ENCODE measurements around the gene ADARB2.
"Not testable (repeated sequence)": the region's sequence is repeated elsewhere in the genome, so short reads cannot be mapped to it uniquely, and the experiment has no call there.

ADARB2 gene

DNA sequence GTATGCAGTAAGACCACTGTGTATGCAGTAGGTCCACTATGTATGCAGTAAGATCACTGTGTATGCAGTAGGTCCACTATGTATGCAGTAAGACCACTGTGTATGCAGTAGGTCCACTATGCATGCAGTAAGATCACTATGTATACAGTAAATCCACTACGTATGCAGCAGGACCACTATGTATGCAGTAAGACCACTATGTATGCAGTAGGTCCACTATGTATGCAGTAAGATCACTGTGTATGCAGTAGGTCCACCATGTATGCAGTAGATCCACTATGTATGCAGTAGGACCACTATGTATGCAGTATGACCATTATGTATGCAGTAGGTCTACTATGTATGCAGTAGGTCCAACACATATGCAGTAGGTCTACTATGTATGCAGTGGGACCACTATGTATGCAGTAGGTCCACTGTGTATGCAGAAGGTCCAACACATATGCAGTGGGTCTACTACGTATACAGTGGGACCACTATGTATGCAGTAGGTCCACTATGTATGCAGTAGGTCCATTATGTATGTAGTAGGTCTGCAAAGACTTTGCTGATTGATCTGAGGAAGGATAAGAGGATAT lies 313.6 kb downstream of the ADARB2 start:
- no peak for DNase-seq (ENCODE audit: low read depth)

DNA sequence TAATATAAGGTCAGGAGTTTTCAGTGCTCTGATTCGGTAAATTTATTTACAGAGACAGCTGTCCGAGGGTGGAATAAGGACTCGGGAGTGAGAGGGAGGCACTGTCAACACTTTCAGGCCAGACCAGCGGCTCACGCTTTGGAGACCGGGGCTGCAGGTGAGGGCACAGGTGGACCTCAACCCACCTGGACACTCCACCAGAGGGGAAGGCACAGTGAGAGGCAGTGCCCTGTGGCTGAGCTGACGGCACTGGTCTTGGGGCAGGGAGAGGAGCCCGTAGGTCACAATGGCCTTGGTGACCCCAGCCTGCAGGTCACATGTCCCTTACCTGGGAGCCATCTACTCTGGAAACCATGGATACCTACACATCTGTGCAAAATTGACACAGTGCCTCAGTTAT lies 315.1 kb downstream of the ADARB2 start:
- DNase-seq (ENCODE audit: low read depth): no peak

DNA sequence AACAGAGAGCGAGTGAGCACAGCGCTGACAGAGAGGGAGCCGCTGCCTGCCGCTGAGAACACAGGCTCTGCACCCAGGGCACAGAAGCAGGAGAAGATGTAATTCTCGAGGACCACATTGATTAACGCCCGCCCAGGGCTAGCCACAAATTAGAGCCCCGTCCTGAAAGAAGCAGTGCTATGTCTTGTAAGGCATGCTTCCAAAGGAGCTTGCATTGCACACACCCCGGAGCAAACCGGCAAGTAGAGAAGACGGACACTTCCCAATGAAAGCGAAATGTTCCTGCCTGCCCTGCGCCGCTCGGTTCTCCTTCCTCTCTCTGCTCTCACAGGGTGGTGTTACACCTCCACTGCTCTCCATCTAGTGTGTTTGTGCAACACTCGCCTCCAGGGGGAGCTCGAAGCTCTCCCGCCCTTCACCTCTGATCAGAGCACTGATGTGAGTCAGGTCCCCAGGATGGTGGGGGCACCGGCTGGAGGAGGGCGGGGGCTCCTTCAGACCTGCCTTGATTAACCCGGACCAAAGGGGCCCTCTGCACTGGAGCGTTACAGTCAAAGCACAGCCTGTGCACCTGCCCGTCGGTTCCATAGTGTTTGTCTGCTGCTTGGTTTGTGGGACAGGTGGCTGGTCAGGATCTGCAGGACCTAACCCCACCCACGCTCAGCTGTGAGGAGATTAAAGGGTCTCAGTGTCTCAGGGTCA lies 316.5 kb downstream of the ADARB2 start:
- no peak for DNase-seq (ENCODE audit: low read depth)

DNA sequence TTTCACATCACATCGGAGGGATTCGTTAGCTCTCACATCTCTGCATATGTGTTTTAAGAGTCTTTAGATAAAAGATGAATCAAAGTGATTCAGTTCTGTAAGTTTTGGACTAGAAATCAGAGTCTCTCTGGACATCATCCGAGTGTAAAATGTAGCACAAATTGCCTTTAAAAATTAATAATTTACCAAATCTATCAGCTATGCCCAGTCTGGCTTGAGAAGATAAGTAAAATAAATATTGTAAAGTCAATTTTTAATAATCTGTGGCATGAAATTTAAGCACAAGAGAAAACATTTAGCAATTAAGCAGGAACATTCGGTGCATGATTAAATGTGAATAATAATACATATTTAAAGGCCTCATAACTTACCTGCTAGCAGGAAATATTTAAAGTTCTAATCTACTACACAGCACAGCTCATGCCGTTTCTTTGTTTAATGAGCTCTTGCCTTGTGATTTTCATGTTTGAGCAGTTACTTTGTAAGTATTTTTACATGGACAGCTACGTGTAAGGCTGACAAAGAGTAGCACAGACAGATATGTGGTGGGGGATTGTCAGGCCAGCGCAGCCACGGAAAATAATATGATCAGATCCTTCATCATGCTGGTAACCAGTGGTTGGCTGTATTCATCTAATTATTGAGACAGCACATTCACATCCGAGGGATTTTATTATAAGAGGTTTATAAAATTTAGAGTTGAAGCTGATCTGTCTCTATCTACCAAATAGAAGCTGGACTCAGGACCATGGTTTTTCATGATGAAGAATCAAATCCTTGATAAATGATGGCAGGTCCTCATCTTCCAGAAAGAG lies 317.3 kb downstream of the ADARB2 start:
- no peak for DNase-seq (ENCODE audit: low read depth)

DNA sequence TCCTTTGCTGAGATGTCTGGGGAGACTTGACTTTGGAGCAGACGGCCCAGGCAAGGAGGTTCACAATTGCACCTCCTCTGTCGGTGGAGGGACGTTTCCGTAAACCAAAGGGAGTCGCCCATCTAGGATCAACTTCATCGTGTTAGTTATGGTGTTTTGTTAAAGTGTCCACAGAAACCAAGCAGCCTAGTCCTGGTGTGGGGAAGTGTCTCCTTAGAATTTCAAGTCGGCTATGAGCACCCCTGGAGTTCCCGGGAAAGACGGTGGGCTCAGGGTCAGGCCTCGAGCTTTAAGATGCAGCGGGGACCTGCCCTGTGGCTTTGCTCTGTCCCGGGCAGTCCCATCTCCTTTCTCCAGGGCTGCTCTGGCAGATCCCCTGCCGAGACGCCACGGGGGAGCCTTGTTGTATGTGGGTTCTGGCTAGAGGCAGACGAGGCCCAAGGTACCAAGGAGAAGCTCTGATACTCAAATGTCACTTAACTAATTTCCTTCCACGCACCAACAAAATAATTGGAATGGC lies 319.2 kb downstream of the ADARB2 start:
- no peak for DNase-seq (ENCODE audit: low read depth)

DNA sequence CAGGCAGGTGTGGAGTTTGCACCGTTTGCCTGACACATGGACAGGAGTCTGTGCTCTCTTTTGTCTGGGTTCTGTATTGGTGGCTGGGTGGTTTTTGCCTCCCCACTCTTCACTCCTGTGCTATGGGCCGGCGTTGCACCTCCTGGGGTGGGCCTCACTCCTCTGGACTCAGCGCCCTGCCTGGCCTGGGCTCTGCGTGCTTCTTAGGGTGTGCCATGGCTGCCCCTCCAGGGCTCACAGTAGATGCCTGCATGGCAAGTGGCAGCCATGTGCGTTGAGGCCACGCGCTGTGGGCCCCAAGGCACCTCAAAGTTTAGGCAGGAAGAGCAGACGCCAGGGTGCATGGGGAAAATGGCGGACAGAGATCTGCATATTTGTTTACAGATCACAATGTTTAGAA lies 319.8 kb downstream of the ADARB2 start:
- no peak for DNase-seq (ENCODE audit: low read depth)

DNA sequence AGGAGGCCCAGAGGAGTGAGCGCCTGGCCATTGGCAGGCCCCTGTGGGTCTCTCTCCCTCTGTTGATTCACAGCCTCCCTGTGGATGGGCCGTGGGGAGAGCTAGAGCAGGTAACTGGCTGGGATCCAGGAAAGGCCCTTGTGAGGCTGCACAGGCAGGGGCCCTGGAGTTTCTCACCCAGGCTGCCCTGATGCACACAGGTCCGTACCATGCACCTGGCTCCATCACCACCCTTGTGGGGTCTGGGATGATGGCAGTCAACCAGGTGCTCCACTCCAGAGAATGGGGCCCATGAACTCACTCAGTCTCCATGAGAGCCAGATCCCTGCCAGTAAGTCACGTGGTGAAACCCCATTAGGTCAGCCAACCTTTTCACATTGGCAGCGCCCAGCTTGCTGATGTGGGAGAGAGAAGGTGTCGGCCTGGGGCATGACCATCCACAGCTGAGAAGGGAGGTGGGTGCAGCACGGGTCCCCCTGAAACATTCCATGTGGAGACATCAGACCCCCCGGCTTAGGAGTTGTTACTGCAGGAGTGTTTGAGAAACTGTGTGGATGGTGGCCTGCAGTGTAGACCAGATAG lies 320.8 kb downstream of the ADARB2 start:
- DNase-seq (ENCODE audit: low read depth): no peak

DNA sequence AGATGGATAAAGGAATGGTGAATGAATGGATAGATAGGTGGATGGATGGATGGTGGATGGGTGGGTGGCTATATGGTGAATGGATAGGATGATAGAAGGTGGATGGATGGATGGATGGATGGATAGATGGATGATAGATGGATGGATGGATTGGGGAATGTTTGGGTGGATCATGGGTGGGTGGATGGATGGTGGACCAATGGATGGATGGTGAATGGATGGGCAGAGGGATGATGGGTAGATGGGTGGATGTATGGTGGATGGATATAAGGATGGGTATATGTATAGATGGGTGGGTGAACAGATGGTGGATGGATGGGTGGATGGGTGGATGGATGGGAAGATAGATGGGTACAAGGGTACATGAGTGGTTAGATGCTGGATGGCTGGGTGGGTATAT lies 322.4 kb downstream of the ADARB2 start:
- no peak for DNase-seq (ENCODE audit: low read depth)

DNA sequence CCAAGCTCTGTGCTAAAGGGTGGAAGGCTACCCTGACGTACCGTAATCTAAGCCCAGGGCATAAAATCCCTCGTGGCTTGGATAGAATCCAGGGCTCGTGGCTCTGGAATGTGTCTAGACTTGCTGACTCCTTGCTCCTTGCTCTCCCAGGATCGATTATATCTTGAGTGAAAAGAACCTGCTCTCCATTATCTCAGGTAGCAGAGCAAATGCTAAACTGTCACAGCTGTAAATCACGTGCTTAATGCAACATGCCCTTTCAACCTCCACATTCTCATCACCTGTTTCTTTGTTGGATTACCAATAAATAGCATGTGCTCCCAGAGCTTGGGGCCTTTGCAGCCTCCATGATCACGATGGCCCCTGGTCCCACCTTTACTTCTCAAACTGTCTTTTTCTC lies 323.0 kb downstream of the ADARB2 start:
- DNase-seq (ENCODE audit: low read depth): not testable (repeated sequence)

DNA sequence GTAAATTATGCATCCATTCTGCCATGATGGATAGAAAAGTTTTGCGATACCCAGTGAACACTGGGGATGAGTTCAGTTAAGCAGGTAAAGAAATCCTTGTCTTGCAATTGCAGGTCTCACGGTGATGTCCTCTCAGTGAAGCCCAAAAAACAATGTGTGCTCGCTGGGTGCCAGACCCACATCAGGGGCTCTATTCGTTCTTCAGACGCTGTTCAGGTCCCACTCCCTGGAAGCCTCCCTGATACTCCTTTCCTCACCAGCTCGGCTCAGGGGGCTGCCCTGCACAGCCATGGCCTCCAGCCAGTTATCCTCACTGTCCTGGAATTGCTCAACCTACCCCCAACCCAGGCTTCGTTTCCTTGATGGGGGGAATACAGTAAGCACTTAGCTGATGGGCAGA lies 323.5 kb downstream of the ADARB2 start:
- no peak for DNase-seq (ENCODE audit: low read depth)

DNA sequence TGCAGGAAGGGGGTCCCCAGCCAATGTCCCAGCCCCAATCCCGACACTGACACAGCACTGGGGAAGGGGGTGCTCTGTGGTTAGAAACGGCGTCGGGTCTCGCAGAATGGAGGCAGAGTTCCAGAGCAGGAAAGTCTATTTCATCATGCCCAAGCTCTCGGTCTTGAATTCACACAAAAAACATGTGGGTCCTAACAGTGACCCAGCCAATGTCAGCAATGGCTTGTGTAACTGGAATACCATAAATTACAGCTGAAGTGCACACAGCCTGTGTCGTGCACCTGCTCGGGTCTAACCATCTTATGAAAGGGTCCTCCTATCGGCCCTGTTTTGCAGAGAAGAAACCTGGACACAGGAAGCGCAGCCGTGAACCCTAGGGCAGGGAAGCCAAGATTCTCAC lies 324.1 kb downstream of the ADARB2 start:
- DNase-seq (ENCODE audit: low read depth): no peak

DNA sequence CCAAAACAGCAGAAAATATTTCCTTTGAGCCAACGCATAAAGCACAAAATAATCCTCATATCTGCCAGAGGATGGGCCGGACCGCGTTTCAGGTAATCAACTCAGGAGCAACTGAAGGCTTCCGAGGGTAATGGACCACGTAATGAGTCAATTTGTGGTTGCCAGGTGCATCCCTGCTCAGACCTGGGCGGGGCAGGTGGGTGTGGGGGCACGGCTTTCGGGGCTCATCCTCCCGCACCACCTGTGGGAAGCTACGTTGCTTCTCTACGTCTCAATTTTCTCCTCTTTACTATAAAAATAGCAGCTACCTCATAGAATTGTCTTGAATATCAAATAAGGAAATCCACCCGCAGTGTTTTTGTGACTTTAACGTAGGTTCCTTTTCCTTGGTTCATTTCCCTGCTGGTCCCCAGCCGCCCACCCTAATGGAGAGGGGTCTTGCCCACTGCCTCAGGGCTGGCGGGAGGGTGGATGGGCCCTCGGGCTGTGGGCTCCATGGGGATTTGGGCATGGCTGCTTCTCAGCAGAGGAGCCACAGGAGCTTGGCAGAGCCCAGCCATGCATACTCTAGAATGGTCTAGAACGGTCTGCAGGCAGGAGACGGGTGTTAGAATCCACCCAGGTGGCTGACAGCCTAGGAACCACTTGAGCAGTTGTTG lies 324.7 kb downstream of the ADARB2 start:
- no peak for DNase-seq (ENCODE audit: low read depth)

DNA sequence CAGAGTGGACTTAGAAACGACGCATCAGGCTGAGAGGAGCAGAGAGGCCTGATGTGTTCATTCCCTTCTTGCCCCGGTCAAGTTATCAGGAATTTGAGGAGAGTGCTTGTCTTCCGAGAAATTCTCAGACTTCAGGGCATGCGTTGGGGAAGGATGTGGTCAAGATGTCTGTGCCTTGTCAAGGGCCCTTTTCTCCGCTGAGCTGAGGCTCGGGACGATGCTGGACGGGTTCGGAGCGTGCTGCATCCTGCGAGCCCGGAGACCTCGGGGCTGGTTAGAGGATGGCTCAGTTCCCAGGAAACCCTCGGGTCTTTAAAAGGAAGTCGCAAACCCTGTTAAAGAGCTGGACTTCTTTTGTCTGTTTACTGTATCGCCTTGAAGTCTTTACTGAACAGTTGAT lies 325.4 kb downstream of the ADARB2 start:
- no peak for DNase-seq (ENCODE audit: low read depth)

DNA sequence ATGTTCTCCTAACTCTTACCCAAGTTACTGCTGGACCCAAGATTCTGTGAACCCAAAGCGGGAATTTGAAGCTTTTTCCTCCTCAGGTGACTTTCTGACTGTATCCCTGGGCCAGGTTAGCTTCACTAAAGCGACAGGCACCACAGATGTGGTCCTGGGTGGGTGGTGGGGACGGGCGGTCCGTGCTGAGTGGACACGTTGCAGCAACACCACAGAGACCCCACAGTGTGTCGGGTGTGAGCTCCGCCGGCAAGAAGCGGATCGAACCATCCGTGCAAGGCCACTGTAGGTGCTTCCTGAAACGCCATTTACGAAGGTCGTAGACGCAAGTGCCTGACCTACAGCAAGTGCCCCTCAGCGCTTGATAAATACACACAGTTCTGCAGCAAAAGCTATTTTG lies 325.9 kb downstream of the ADARB2 start:
- DNase-seq (ENCODE audit: low read depth): no peak

DNA sequence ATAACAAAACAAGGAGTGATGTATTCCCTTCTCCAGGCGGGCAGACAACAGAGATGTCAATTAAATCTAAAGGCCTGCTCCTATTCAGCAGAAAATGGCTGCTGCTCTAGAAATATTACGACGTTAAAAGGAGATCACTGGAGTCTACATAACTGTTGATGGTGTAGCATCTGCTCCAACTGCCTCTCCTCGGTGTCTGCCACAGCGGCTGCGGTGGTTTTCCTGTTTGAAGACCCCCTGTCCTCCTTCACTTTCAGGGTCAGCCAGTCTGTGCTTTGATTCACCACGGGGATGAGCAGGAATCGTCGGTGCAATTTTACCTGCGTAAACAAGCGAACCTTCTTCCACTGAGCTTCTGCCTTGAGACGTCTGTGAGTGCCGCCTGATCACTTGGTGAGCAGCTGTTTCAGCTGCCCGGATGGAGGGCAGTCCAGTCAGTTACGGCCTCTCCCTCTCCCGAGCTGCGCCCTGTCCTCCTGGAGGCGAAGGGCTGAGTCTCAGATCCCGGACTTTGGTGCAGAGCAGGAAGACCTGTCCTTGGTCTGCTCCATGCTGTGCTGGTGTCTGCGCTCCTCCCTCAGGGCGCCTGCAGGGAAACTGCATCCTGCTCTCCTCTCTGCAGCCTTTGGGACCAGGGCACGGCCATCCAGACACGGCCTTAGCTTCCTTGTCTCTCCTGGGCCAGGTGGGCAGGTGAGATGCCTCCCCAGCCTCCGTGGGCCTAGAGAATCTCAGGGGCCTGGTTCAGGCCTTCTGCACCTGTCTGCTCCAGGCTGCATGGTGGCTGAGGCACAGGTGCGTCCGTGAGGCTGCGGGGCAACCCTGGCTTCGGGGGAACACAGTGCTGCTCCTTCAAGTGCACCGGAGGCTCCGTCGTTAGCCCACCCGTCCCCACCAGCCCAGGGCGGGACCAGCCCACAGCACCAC lies 326.6 kb downstream of the ADARB2 start:
- no peak for DNase-seq (ENCODE audit: low read depth)

DNA sequence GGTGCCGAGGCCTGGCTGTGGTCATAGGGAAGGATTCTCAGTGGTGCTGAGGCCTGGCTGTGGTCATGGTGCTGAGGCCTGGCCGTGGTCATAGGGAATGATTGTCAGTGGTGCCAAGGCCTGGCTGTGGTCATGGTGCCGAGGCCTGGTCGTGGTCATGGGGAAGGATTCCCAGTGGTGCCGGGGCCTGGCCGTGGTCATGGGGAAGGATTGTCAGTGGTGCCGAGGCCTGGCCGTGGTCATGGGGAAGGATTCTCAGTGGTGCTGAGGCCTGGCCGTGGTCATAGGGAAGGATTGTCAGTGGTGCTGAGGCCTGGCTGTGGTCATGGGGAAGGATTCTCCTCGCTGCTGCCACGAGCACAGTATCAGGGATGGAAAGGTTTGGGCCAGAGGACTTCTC lies 327.3 kb downstream of the ADARB2 start:
- DNase-seq (ENCODE audit: low read depth): no peak

DNA sequence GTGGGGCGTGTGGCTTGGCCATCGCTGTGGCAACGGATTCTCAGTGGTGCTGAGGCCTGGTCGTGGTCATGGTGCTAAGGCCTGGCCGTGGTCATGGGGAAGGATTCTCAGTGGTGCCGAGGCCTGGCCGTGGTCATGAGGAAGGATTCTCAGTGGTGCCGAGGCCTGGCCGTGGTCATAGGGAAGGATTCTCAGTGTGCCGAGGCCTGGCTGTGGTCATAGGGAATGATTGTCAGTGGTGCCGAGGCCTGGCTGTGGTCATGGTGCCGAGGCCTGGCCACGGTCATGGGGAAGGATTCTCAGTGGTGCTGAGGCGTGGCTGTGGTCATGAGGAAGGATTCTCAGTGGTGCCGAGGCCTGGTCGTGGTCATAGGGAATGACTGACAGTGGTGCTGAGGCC lies 327.9 kb downstream of the ADARB2 start:
- no peak for DNase-seq (ENCODE audit: low read depth)

DNA sequence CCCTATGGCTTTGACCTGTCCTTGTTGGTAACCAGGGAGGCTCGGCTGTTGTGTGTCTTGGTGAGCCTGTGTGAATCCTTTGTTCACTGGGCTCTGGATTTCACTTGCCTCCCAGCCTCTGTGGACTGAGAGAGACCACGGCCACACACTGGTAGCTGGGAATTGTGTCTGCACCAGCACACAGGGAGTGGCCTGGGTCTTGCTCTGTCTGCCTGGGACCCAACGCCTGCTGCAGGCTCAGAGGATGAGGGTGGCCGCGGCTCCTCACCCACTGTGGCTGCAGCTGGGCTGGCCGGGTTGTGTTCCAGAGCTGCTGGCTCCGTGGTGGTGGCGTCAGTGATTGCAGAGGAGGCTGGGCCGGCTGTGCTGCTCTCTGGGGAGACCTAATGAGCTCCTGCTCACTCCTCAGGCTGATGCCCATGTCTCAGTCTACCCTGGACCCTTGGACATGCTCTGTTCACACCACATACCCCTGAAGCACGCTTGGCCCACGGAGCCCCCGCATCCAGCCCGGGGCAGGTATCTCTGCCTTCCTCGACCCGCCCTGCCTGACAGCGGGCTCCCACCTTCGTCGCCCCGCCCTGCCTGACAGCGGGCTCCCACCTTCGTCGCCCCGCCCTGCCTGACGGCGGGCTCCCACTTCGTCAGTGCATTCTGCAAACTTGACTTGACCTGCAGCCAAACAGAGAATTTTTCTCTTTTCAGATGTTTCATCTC lies 328.5 kb downstream of the ADARB2 start:
- DNase-seq (ENCODE audit: low read depth): no peak

DNA sequence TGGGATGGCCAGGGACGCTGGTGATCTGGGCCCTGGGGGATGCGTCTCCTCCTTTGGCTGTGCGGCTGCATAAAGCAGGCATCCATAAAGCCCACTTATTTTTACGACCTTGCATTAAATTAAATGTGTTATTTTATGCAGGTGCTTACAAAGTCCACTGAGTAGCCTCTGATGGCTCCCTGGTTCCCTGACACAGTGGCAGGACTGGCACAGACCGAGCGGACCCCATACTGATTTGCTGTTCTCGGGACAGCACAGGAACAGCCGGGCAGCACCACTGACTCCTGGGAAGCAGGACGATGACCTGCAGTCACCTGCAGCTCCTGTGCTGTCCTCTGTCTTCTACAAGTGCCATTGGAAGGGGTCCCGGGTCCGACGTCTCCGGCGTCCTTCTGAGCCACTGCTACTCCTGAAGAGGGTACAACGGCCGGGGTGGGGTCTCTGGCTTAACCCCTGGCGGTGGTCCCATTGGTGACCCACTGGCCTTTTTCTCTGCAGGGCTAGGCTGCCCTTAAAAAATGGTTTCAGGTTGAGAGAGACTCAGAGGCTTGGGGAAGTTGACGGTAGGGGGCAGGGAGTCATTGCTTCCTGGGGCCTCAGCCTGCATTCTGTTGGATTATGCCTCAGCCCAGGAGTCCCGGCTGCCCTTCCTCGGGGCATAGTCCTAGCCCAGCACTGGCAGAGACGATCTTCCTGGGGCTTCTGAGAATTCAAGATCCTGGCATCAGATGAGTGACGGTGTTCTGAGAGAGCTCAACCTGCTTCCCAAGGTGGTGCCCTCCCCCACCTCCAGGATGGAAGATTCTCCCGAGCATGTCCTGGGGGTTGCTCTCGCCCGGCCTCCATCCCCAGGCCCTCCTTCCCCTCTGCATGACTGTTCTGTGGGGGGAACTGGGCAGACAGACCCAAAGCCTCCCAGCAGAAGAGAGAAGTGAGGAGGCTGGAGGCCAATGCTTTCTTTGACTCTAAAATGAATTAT lies 330.1 kb downstream of the ADARB2 start:
- no peak for DNase-seq (ENCODE audit: low read depth)
